Activated CD4-positive, alpha-beta T cell treated with anti-CD3 and anti-CD28 coated beads, Interleukin-2, amount 50 U/mL, for 24 hours (primary cell): ENCODE results near the gene AFF1.
"Not testable (repeated sequence)": the region's sequence is repeated elsewhere in the genome, so short reads cannot be mapped to it uniquely, and the experiment has no call there.

ENCODE experiments used
- DNase-seq, 2 donors: peaks; one replicate each; pipeline ENCODE4 v3.0.0-alpha.2; 2020; ENCODE audit warnings: low read depth in 1 of 2, low spot score in 1 of 2

AFF1 gene

GRCh38 chr4:87007528-87008446, 73.0 kb downstream of the AFF1 start:
- peak in 1 of 2 donors; percentile 20 for DNase-seq

GRCh38 chr4:87009095-87009648, 74.4 kb downstream of the AFF1 start:
- no peak for DNase-seq

DNA sequence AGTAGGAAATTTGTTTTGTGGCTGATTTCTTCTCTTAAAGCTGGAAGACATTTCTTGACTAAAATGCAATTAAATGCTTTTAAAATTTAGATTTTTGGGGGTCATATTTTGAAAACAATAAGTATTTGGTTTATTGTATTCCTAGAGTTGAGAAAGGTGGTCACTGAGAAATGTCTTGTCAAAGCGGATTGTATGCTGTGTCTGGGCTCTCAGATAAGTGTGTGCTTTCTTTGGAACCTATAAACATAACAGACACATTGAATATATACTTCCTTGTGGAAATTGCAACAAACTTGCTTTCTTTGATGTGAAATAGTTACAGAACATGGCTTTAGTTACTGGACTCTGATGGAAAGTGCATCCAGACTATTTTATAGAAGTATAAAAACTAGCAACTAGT, 75.4 kb downstream of the AFF1 start:
- DNase-seq = no peak

DNA sequence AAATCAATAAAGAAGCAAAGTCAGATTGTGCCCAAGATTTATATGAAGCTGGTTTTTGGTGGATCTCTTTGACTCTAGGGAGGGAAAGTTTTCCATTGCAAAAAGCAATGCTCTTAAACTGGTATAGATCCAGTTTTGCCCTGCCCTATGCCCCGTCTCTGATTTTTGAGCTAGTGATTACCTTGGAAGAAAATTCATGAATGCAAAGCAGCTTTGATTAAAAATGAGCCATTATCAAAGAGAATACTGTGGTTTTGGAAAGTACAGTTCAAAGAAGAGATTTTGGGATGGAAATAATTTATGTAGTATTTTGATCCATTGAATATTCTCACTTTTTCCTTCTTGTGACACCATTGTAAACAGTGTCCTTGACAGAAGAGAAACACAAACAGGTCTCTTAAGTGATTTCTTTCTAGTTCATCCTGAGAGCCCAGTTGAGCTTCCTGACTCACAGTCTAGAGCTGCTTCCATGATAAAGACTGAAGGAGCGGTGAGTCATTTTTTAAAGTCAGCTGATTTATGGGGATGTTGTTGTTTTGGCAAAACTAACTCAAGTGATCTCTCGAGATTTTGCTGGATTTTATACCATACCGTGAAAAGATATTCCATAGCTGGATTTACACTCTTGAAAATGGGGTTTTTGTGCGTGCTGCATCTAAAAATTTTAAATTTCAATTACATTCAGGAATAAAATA, 76.7 kb downstream of the AFF1 start:
- DNase-seq = no peak

- DNase-seq = no peak
Measured at GRCh38 chr4:87012265-87012953, 77.6 kb downstream of the AFF1 start.

DNA sequence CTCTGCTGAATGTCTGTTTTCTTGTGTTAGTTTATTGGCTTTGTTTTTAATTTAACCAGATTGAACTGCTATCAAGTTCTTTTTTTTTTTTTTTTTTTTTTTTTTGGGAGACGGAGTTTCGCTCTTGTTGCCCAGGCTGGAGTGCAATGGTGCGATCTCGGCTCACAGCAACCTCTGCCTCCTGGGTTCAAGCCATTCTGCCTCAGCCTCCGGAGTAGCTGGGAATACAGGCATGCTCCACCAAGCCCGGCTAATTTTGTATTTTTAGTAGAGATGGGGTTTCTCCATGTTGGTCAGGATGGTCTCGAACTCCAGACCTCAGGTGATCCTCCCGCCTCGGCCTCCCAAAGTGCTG, 78.1 kb downstream of the AFF1 start:
- not testable (repeated sequence) for DNase-seq

GRCh38 chr4:87014284-87014782, 79.5 kb downstream of the AFF1 start:
- DNase-seq = no peak

- no peak for DNase-seq
Measured at GRCh38 chr4:87015416-87015815, 80.6 kb downstream of the AFF1 start.

DNA sequence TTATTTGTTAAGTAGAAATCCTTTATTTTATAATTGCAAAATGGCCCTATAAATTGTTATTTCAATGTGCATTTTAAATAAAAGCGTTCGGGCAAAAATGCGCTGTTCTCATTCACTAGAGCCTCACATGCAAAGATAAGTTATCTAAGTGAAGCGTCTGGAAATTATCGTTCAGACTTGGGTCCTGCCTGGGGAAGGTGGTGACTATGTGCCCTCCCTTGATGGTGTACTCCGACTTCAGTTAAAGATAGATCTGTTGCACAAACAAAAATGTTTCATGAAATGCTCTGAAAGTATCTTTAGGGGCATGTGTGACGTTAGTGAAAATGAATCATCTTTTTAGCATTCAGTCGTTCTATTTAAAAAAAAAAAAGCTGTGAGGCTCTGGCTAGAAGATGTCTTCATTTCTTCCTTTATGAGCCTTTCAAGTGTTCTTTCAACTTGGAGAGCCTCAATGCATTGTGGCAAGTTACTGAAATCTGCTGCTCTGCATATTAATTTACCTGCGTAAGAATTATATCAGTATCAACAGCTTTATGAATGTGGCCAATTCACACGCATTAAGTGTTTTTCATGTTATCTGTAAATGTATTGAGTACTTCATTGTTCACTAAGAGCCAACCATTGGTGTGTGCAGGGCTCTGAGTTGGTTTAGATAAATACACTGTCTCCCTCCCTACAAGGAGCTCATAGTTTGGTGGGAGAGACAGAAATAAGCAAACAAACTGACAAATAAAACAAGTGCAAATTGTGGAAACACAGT, 83.0 kb downstream of the AFF1 start:
- DNase-seq = no peak

GRCh38 chr4:87018753-87019152, 83.9 kb downstream of the AFF1 start:
- DNase-seq = no peak

DNA sequence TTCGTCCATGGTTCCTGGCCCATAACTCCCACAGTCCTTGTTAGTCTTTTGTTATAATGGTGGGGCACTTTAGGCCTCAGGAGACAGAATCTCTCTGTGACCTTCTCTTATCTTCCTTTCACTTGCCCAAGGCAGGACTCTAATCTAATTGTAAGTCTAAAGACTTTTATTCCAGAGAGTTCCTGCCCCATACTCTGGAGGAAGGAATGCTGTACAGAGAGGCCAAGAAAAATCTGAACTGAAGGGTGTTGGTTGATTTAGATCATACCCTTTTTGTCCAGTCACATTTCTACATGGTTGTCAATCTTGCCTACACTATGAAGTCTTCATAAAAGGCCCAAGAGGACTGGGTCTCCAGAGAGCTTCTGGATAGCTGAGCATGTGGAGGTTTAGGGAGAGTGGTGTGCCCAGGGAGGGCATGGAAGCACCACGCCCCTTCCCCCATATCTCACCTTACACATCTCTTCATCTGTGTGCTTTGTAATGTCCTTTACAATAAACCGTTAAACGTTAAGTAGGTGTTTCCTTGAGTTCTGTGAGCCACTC, 84.5 kb downstream of the AFF1 start:
- no peak for DNase-seq

- DNase-seq = no peak
Measured at GRCh38 chr4:87019898-87020297, 85.1 kb downstream of the AFF1 start.

DNA sequence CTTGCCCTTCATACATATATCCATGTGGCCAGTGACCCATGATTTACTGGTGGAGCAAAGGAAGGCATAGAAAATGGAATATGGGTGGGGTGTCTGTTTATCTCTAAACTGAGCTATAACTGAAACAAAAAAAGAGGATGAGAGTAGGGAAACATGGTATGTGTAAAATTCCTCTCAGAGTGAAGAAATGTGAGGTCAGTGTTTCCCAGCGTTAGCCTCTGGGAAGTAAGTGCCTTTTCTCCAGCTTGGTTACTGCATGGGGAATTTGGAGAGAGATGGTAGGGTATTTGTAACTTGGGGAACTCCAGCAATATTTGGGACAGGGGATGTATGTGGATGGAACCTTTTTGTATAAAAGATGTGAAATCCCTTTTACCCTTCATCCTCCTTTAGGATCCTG, 89.4 kb downstream of the AFF1 start:
- no peak for DNase-seq

DNA sequence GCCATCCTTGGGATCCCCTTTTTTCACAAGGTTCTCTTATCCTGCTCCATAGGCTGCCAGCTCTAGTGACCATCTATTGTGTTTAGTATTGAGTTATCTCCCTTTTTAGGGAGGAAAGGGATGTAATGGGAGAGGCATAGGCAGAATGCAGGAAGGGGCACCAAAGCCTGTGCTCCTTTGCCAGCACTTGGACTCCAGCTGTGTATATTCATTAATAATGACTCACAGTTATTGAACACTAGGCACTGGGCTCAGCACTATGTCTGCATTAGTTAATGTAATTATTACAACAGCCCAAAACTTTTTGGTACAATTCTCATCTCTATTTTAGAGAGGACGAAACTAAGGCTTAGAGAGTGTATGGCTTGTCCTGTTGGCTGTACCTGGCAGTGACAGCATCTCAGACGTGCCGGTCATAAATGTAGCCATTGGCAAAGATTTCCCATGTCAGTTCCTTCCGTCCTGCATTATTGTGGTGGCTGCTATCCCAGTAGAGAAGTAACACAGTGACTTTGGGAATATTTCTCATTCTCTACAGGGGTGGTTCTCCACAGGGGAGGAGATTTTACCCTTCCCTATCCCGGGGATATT, 90.3 kb downstream of the AFF1 start:
- DNase-seq = no peak

DNA sequence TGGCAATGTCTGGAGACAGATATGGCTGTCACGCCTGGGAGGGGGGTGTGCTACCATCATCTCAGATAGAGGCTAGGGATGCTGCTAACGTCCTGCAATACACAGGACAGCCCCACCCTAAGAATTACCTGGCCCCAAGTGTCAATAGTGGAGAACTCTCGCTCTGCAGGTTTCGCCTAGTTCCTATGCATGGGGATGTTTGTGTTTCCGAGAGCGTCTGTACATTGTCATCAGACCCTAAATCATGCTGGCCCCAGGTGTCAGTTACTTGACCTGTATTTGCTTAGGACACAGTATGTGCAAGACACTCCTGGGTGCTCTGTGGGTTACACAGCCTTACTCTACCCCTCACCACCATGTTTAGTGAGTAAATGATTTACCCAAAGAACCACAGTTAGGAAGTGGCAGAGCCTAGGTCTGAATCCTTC, 90.8 kb downstream of the AFF1 start:
- no peak for DNase-seq

DNA sequence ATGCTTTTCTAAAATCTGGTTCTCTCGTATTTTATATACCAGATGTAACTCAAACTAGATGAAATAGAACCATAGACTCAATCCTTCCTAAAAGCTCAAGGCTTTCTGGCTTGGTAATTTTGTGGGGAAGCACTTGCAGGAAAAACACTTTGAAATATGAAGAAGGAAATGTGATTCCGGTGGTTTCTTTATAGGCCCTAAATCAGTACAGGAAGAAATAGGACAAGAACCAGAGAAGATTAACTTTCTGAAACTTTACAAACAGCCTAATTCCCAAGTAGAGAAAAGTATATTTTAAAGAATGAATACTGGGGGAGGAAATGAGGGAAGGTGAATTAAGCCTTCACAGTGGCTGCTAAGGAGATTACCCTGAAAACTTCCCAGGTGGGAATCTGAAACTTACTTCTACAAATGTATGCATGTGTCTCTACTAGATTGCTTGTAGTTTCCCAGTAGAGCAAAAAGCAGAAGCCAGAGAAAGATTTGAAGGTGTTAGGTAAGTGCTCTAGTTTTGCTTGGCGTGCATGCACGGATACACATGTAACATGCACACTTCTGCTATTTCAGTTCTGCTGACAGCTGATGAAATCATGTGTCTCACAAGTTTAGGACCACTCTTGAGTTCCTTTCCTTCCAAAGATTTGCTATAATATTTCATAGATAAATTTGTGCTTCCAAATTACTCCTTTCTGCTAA, 92.1 kb downstream of the AFF1 start:
- DNase-seq = no peak

GRCh38 chr4:87029356-87029755, 94.5 kb downstream of the AFF1 start:
- no peak for DNase-seq

GRCh38 chr4:87030124-87030523, 95.3 kb downstream of the AFF1 start:
- no peak for DNase-seq

GRCh38 chr4:87030755-87031441, 96.1 kb downstream of the AFF1 start:
- DNase-seq = no peak
